HG03095 (cell line): Measurements from ENCODE around the gene MINDY4B.

Source experiments
- ATAC-seq: cut with Tn5 transposase; IDR thresholded peaks from one replicate; pipeline ENCODE4 v1.9.1; 2021; ENCODE audit warnings: moderate library complexity; ENCODE audit not compliant: unreplicated experiment

MINDY4B gene

GRCh38 chr3:150848864-150849263 is 56.4 kb downstream of the MINDY4B start:
- no peak for ATAC-seq

GRCh38 chr3:150847433-150847832 is 57.8 kb downstream of the MINDY4B start:
- ATAC-seq: no peak

GRCh38 chr3:150844484-150844883 is 60.8 kb downstream of the MINDY4B start:
- no peak for ATAC-seq

GRCh38 chr3:150843241-150843640 is 62.0 kb downstream of the MINDY4B start:
- no peak for ATAC-seq

GRCh38 chr3:150840802-150841515 is 64.3 kb downstream of the MINDY4B start:
- ATAC-seq: no peak

- ATAC-seq: no peak
Observed at GRCh38 chr3:150830745-150831144, 74.5 kb downstream of the MINDY4B start.

GRCh38 chr3:150830094-150830681 is 75.1 kb downstream of the MINDY4B start:
- ATAC-seq: no peak

GRCh38 chr3:150829408-150829807 is 75.8 kb downstream of the MINDY4B start:
- no peak for ATAC-seq

GRCh38 chr3:150828997-150829396 is 76.2 kb downstream of the MINDY4B start:
- no peak for ATAC-seq

- ATAC-seq: no peak
Observed at GRCh38 chr3:150828261-150828660, 77.0 kb downstream of the MINDY4B start.

- no peak for ATAC-seq
Observed at GRCh38 chr3:150826466-150827282, 78.6 kb downstream of the MINDY4B start.

GRCh38 chr3:150825916-150826377 is 79.3 kb downstream of the MINDY4B start:
- ATAC-seq: no peak

GRCh38 chr3:150825192-150825915 is 79.9 kb downstream of the MINDY4B start:
- no peak for ATAC-seq

GRCh38 chr3:150823277-150823676 is 82.0 kb downstream of the MINDY4B start:
- no peak for ATAC-seq

GRCh38 chr3:150822636-150823035 is 82.6 kb downstream of the MINDY4B start:
- no peak for ATAC-seq
